SU-DHL-6 (cell line): Measurements from ENCODE around the gene SERPINA3.

ENCODE experiments used
- H2AFZ ChIP-seq: fragments of 200-600 bp; sonication (generic); 2 replicates; pipeline ENCODE4 v1.6.1; 2014; ENCODE audit warnings: low read depth, mild to moderate bottlenecking, moderate library complexity, mixed read lengths, antibody characterized with exemption, low read length; ENCODE audit not compliant: severe bottlenecking
- H3F3A ChIP-seq: fragments of 200-600 bp; shearing (Covaris generic); 2 replicates; pipeline ENCODE4 v1.6.0; 2016; ENCODE audit warnings: antibody characterized with exemption, mild to moderate bottlenecking; ENCODE audit not compliant: insufficient read depth
- H3K27ac ChIP-seq: fragments of 200-600 bp; sonication (generic); 2 replicates; pipeline ENCODE4 v1.5.1; 2016; ENCODE audit warnings: low read depth, mild to moderate bottlenecking, low read length, moderate library complexity, mixed read lengths
- H3K27me3 ChIP-seq: fragments of 200-600 bp; sonication (generic), shearing (Covaris generic); 2 replicates; pipeline ENCODE4 v1.6.0; 2014; ENCODE audit warnings: mild to moderate bottlenecking, low read length
- H3K36me3 ChIP-seq: fragments of 200-600 bp; sonication (generic); 2 replicates; pipeline ENCODE4 v1.6.1; 2014; ENCODE audit warnings: mild to moderate bottlenecking, low read length, mixed read lengths
- H3K4me2 ChIP-seq: fragments of 300-600, 200-600 bp; shearing (Covaris generic), sonication (generic); 2 replicates; pipeline ENCODE4 v1.6.0; 2014; ENCODE audit warnings: low read length, low read depth, mild to moderate bottlenecking; ENCODE audit not compliant: poor library complexity, severe bottlenecking
- H3K4me3 ChIP-seq: fragments of 200-600 bp; sonication (generic); 2 replicates; pipeline ENCODE4 v1.5.1; 2014; ENCODE audit warnings: antibody characterized with exemption, low read length, mild to moderate bottlenecking, mixed read lengths; ENCODE audit not compliant: insufficient read depth, poor library complexity, severe bottlenecking
- H3K79me2 ChIP-seq: fragments of 200-600 bp; sonication (generic); 2 replicates; pipeline ENCODE4 v1.6.1; 2014; ENCODE audit warnings: mild to moderate bottlenecking, low read length, moderate library complexity; ENCODE audit not compliant: insufficient read depth
- H3K9ac ChIP-seq: fragments of 200-600 bp; sonication (generic); 2 replicates; pipeline ENCODE4 v1.7.0; 2014; ENCODE audit warnings: mild to moderate bottlenecking, low read length
- H3K9me2 ChIP-seq: fragments of 200-600 bp; sonication (generic); replicated peaks from 2 replicates; pipeline ENCODE4 v1.6.1; 2014; ENCODE audit warnings: low read length; ENCODE audit not compliant: insufficient read depth
- H3K9me3 ChIP-seq: fragments of 200-600 bp; sonication (generic); 2 replicates; pipeline ENCODE4 v1.6.1; 2014; ENCODE audit warnings: low read length, mixed read lengths; ENCODE audit not compliant: insufficient read depth
- H4K20me1 ChIP-seq: fragments of 200-600 bp; sonication (generic); 2 replicates; pipeline ENCODE4 v1.6.1; 2014; ENCODE audit warnings: low read depth, mild to moderate bottlenecking, antibody characterized with exemption, low read length, moderate library complexity, mixed read lengths
- CTCF ChIP-seq: fragments of 200-600 bp; sonication (generic); IDR thresholded peaks from one replicate; pipeline ENCODE4 v1.5.1; 2017; ENCODE audit warnings: antibody characterized with exemption, mild to moderate bottlenecking, low read length, moderate library complexity; ENCODE audit not compliant: insufficient read depth, poor library complexity, severe bottlenecking
- EZH2phosphoT487 ChIP-seq: fragments of 200-600 bp; sonication (generic), shearing (Covaris generic); conservative IDR thresholded peaks from 2 replicates; pipeline ENCODE4 v1.6.1; 2018; ENCODE audit warnings: mild to moderate bottlenecking, antibody characterized with exemption, low read length, moderate library complexity, mixed read lengths

Gene SERPINA3

GRCh38 chr14:94598816-94599655, 13.2 kb upstream of the SERPINA3 start:
- no peak for TF ChIP-seq CTCF
- TF ChIP-seq EZH2phosphoT487 = no peak
- Histone ChIP-seq H3K4me2 (no peak overlapping the region), H3K36me3 (no peaks in the 10 kb centered on the region), H3K79me2 (no peaks in the 10 kb centered on the region), H3K27me3 (no peaks in the 10 kb centered on the region), H2AFZ (no peak overlapping the region), H3K27ac (no peak overlapping the region), H3F3A (no peaks in the 10 kb centered on the region), H3K4me3 (no peak overlapping the region), H3K9ac (no peak overlapping the region), H3K9me3 (no peaks in the 10 kb centered on the region), H3K9me2 (no peaks in the 10 kb centered on the region), H4K20me1 (no peaks in the 10 kb centered on the region)

GRCh38 chr14:94599656-94600004, 12.6 kb upstream of the SERPINA3 start:
- H3K27me3 ChIP-seq = no peaks in the 10 kb centered on the region
- no peaks in the 10 kb centered on the region for H3K36me3 ChIP-seq
- H3K4me3 ChIP-seq = no peak overlapping the region
- H3K9me3 ChIP-seq = no peaks in the 10 kb centered on the region
- no peak for TF ChIP-seq EZH2phosphoT487
- TF ChIP-seq CTCF = no peak
- no peaks in the 10 kb centered on the region for H3F3A ChIP-seq
- H2AFZ ChIP-seq = no peak overlapping the region
- no peaks in the 10 kb centered on the region for H3K79me2 ChIP-seq
- H4K20me1 ChIP-seq = no peaks in the 10 kb centered on the region
- no peak overlapping the region for H3K4me2 ChIP-seq
- H3K27ac ChIP-seq = no peak overlapping the region
- no peak overlapping the region for H3K9ac ChIP-seq
- no peaks in the 10 kb centered on the region for H3K9me2 ChIP-seq

GRCh38 chr14:94600148-94600545, 12.0 kb upstream of the SERPINA3 start:
- H2AFZ ChIP-seq = no peak overlapping the region
- no peak overlapping the region for H3K4me2 ChIP-seq
- no peaks in the 10 kb centered on the region for H3K27me3 ChIP-seq
- no peaks in the 10 kb centered on the region for H3F3A ChIP-seq
- H4K20me1 ChIP-seq = no peaks in the 10 kb centered on the region
- H3K9me2 ChIP-seq = no peaks in the 10 kb centered on the region
- H3K9me3 ChIP-seq = no peaks in the 10 kb centered on the region
- TF ChIP-seq CTCF (no peak), EZH2phosphoT487 (no peak)
- no peak overlapping the region for H3K9ac ChIP-seq
- H3K79me2 ChIP-seq = no peaks in the 10 kb centered on the region
- no peaks in the 10 kb centered on the region for H3K36me3 ChIP-seq
- no peak overlapping the region for H3K4me3 ChIP-seq
- no peak overlapping the region for H3K27ac ChIP-seq
